ENCODE results near the gene GDAP1L1.
"Not testable (repeated sequence)": the region's sequence is repeated elsewhere in the genome, so short reads cannot be mapped to it uniquely, and the experiment has no call there.

GRCh38 chr20:44232469-44232856 lies 14.6 kb upstream of the GDAP1L1 start:
- not testable (repeated sequence) for TF ChIP-seq CTCF (IDR thresholded peaks at IDR 0.05); ZFX (IDR thresholded peaks at IDR 0.05; ENCODE audit: borderline replicate concordance)

All from 22Rv1 (cell line).